ENCODE results near the gene HIP1R. TPM values are rescaled to one million over a fixed set of nuclear protein-coding genes. Genes with fewer than 3 reads are reported as not detected.

Gene HIP1R, protein sequence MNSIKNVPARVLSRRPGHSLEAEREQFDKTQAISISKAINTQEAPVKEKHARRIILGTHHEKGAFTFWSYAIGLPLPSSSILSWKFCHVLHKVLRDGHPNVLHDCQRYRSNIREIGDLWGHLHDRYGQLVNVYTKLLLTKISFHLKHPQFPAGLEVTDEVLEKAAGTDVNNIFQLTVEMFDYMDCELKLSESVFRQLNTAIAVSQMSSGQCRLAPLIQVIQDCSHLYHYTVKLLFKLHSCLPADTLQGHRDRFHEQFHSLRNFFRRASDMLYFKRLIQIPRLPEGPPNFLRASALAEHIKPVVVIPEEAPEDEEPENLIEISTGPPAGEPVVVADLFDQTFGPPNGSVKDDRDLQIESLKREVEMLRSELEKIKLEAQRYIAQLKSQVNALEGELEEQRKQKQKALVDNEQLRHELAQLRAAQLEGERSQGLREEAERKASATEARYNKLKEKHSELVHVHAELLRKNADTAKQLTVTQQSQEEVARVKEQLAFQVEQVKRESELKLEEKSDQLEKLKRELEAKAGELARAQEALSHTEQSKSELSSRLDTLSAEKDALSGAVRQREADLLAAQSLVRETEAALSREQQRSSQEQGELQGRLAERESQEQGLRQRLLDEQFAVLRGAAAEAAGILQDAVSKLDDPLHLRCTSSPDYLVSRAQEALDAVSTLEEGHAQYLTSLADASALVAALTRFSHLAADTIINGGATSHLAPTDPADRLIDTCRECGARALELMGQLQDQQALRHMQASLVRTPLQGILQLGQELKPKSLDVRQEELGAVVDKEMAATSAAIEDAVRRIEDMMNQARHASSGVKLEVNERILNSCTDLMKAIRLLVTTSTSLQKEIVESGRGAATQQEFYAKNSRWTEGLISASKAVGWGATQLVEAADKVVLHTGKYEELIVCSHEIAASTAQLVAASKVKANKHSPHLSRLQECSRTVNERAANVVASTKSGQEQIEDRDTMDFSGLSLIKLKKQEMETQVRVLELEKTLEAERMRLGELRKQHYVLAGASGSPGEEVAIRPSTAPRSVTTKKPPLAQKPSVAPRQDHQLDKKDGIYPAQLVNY
- polyA plus RNA-seq (2011; rRNA removed) (5.7 and 12.8 TPM in 2 replicates), polyA minus RNA-seq (2011; rRNA and poly(A)+ RNA removed) (8.9 and 9.4 TPM in 2 replicates)

DNA sequence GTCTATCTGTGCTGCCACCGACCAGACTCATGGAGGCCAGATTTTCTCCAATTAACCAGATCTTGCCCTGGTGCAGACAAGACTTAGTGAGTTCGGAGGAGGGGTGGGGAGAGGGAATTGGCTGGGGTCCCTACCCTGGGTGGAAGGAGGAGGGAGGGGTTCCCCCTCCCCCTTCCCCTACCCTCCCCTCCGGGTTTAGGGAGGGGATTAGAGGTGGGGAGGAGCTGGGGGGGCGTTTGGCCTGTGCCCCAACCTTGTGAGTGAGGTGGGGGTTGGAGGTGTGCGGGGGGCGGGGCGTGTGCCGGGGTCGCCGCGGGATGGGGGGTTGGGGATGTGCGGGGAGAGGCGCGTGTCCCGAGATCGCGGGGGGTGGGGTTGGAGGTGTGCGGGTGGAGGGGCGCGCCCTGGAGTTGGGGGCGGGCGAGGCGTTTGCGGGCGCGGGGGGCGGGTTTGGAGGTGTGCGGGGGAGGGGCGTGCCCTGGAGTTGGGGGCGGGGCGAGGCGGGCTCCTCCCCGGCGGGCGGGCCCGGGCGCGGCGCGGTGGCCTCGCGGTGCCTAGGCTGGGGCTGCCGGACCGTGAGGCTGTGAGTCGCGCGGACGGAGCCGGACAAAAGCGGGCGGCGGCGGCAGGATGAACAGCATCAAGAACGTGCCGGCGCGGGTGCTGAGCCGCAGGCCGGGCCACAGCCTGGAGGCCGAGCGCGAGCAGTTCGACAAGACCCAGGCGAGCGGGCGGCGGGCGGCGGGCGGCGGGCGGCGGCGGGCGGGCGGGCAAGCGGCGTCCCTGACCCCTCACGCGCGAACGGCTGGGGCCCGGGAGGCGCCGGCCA lies at the start of gene HIP1R:
HIP1R (plus strand) TSS at position 537 of the 829 bp plus-strand sequence; CDS start at position 631, 94 bp downstream.
- CTCF ChIA-PET, result interaction anchor here (0.6 to 3.3 kb wide), 5 partner anchors 9 to 399 kb away, joined by 3 to 21 read pairs (median 3); partner anchors contain the start of gene ABCB9
- H3K36me3 ChIP-seq (ENCODE audit: control insufficient read depth, insufficient read depth, low read length), result no peaks in the 10 kb centered on the region
- peak within 1 kb of the TSS; percentile 68 for H3K4me3 ChIP-seq (ENCODE audit: low read depth, low read length)
- POLR2A ChIA-PET, result interaction anchor here (0.7 kb wide), 1 partner anchor 316 kb away, joined by 5 read pairs; the partner anchor contains the start of gene PITPNM2
- TF ChIP-seq, protein P1, sequence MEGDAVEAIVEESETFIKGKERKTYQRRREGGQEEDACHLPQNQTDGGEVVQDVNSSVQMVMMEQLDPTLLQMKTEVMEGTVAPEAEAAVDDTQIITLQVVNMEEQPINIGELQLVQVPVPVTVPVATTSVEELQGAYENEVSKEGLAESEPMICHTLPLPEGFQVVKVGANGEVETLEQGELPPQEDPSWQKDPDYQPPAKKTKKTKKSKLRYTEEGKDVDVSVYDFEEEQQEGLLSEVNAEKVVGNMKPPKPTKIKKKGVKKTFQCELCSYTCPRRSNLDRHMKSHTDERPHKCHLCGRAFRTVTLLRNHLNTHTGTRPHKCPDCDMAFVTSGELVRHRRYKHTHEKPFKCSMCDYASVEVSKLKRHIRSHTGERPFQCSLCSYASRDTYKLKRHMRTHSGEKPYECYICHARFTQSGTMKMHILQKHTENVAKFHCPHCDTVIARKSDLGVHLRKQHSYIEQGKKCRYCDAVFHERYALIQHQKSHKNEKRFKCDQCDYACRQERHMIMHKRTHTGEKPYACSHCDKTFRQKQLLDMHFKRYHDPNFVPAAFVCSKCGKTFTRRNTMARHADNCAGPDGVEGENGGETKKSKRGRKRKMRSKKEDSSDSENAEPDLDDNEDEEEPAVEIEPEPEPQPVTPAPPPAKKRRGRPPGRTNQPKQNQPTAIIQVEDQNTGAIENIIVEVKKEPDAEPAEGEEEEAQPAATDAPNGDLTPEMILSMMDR (IDR thresholded peaks at IDR 0.05; ENCODE audit: insufficient read depth, low read depth, low read length), result no peak
- DNase-seq (ENCODE audit: low read depth), result no peak
- H3K27me3 ChIP-seq (ENCODE audit: control insufficient read depth, insufficient read depth, low read length), result no peaks in the 10 kb centered on the region

DNA sequence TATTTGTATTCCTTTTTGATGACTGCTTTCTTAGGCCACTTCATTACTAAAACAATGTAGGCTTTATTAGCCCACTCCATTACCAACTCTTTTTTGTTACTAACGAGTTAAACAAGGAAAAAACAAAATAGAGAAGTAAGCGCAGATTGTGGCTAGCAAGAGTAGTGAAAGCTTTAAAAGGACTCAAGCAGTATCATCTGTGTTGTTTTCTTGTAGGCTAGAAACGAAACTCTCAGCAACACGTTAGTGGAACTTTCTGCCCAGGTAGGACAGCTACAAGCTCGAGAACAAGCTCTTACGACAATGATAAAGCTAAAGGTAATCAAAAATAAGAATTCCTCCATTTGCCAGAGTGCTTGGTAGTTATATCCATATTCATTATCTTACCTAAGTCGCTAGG lies 49.8 kb upstream of the HIP1R start:
- Histone ChIP-seq H3K36me3 (ENCODE audit: control insufficient read depth, insufficient read depth, low read length) (no peaks in the 10 kb centered on the region), H3K4me3 (ENCODE audit: low read depth, low read length) (no peak overlapping the region), H3K27me3 (ENCODE audit: control insufficient read depth, insufficient read depth, low read length) (no peaks in the 10 kb centered on the region)
- CTCF ChIA-PET, result interaction anchor here (0.6 to 1.2 kb wide), 3 partner anchors 13 to 309 kb away, joined by 3 read pairs; no protein-coding TSS in a partner anchor
- DNase-seq (ENCODE audit: low read depth), result no peak
- TF ChIP-seq, protein P1 (IDR thresholded peaks at IDR 0.05; ENCODE audit: insufficient read depth, low read depth, low read length), result no peak
- POLR2A ChIA-PET, result no interaction called here

DNA sequence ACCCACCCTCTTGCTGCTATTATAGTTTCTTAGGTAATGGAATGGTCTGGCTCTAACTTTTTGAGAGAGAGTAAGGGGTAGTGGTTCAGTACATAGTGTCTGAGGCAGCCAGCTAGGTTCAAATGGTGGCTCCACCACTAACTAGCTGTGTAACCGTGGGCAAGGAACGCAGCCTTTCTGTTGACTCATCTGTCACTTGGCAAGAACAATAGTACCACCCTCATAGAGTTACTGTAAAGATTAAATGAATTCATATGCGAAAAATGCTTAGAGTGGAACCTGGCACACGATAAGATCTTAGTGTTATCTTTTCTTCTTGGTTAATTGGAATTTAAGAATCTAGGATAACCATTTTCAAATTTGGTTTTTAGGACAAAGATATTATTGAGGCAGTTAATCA lies 46.9 kb upstream of the HIP1R start:
- CTCF ChIA-PET, result no interaction called here
- Histone ChIP-seq H3K4me3 (ENCODE audit: low read depth, low read length) (no peak overlapping the region), H3K36me3 (ENCODE audit: control insufficient read depth, insufficient read depth, low read length) (no peaks in the 10 kb centered on the region), H3K27me3 (ENCODE audit: control insufficient read depth, insufficient read depth, low read length) (no peaks in the 10 kb centered on the region)
- TF ChIP-seq, protein P1 (IDR thresholded peaks at IDR 0.05; ENCODE audit: insufficient read depth, low read depth, low read length), result no peak
- DNase-seq (ENCODE audit: low read depth), result no peak
- POLR2A ChIA-PET, result no interaction called here

DNA sequence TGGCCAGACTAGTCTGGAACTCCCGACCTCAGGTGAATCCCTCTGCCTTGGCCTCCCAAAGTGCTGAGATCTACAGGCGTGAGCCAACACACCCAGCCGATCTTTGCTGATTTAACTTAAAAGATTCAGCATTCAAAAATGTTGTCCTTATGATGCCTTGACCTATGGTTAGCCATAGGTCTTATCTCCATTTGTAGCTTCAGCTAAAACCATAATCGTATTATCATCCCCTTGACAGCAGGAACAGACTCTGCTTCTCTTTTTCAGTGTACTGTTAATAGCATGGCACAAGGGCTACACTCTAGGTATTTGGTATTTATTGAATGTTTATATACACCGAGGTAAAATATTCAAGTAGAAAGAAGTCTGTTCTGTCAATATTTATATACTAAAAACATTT lies 45.6 kb upstream of the HIP1R start:
- ChIA-PET POLR2A (no interaction called here), CTCF (interaction anchor here (0.6 to 2.1 kb wide), 4 partner anchors 8 to 184 kb away, joined by 3 to 8 read pairs (median 5); no protein-coding TSS in a partner anchor)
- Histone ChIP-seq H3K4me3 (ENCODE audit: low read depth, low read length) (no peak overlapping the region), H3K27me3 (ENCODE audit: control insufficient read depth, insufficient read depth, low read length) (no peaks in the 10 kb centered on the region), H3K36me3 (ENCODE audit: control insufficient read depth, insufficient read depth, low read length) (no peaks in the 10 kb centered on the region)
- TF ChIP-seq, protein P1 (IDR thresholded peaks at IDR 0.05; ENCODE audit: insufficient read depth, low read depth, low read length), result no peak
- no peak for DNase-seq (ENCODE audit: low read depth)
